GM12875 (cell line): Measurements from ENCODE around the gene ARHGAP31.
A peak's percentile ranks its signal among the peaks of the same experiment; 100 is the strongest.

Experiments
- H3K4me3 ChIP-seq: one replicate; pipeline ENCODE4 v1.5.1; 2011; ENCODE audit warnings: low read depth, low read length, control low read depth
- CTCF ChIP-seq: IDR thresholded peaks from 2 replicates; pipeline ENCODE4 v1.5.1; 2011; ENCODE audit warnings: low read depth, mild to moderate bottlenecking, control low read depth, inconsistent platforms, low read length, moderate library complexity, borderline replicate concordance; ENCODE audit not compliant: insufficient read depth

The ARHGAP31 gene

GRCh38 chr3:119340014-119340413, 45.8 kb downstream of the ARHGAP31 start:
- no peak overlapping the region for H3K4me3 ChIP-seq
- no peak for TF ChIP-seq CTCF

DNA sequence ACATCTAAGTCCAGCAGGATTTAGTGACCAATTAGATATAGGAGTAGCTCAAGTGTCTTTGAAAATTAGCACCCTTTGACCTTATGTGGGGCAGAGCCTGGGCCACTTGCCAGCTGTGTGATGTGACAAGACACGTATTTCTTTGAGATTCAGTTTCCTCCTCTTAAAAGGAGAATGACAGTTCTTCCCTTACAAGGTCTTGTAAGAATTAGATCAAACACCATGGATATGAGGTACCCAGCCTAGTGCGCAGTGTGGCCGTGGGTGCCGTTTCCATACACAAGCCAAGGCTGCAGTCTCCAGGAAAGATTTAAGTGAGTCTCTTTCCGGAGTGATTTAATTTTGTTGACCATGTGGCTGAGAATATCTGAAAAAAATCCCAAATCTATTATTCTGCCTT, 46.3 kb downstream of the ARHGAP31 start:
- no peak for TF ChIP-seq CTCF
- no peak overlapping the region for H3K4me3 ChIP-seq

DNA sequence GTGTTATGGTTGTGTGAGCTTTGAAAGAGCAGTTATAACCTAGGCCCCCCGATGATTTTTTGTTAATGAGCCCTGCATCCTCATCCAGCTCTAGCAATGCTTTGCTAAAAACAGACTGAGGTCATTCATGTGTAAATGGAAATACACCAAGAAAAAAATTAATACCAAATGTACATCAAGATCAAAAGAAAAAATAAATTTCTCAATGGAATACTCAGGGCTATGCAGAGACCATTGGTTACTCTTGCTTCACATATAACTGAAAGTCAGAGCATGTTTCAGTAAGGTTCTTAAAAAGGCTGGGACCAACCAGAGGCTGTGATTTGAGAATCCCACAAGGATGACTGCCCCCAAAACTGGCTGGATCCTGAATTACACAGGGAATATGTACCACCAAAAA, 48.0 kb downstream of the ARHGAP31 start:
- TF ChIP-seq CTCF = no peak
- no peak overlapping the region for H3K4me3 ChIP-seq

DNA sequence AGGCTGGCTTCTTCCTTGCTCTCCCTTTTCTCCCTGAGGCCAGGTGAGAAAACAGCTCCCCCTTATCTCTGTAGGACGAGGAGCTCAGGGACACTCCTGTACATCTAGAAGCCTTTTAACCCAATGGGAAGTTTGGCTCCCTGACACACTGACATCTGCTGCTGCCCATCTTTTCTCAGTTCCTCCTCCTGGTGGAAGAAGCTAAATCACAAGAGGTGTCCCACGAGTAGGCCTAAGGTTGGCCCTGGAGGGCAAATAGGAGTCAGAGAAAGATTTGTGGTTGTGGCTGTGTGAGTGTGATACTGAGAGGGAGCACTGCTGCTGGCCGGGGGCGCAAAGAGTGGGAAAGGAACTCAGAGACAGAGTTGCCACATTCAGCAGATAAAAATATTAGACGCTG, 49.5 kb downstream of the ARHGAP31 start:
- 0 out of 2 replicates have a peak, but pooled peaks have one; percentile 12 for TF ChIP-seq CTCF
- H3K4me3 ChIP-seq = no peak overlapping the region

- H3K4me3 ChIP-seq = no peak overlapping the region
- TF ChIP-seq CTCF = no peak
Measured at GRCh38 chr3:119346076-119346496, 51.9 kb downstream of the ARHGAP31 start.

DNA sequence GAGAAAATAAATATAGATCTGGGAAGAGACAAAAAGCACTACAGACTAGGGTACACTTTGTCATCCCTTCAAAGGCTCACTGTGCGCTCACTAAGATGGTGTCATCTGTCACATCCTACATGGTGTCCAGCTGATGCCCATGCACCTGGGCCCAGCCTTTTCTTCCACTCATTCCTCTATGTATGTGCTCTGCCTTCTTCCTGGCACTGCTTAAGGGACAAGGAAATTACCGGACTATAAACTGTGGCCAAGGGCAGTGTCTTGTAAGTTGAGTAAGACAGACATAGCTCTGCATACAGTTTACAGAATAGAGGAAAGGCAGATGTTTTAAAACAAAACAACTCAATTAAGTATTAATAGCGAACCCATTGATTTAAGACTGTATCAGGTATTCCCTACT, 52.9 kb downstream of the ARHGAP31 start:
- no peak for TF ChIP-seq CTCF
- no peak overlapping the region for H3K4me3 ChIP-seq

DNA sequence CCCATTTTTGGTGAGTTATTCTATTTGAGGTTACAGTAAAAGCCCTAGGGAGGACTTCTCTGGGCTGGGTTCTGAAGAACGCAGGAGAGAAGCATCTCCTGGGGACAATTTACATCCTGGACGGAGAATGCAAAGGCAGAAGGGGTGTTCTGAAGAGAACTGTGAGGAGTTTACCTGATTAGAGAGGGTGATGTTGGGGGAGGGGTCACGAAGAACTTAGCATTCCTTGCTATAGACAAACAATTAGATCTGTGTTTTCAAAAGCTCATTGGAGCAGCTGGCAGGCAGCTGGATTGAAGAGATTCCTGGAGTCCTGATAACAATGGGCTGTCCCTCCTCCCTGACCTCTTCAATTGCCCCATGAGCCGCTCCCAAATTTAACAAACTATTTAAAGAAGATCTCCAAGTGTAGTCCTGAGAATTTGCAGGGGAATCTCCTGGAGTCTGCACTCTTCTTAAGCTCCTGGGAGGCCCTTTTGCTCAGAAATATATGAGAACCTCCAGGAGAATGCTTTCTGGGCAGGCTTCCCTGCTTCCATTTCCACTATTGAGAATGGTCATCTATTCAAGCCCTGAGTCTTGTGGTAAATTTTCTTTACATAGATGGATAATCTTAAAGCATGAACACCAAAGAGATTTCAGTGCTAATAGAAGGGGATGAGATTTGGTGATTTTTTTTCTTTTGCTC, 55.3 kb downstream of the ARHGAP31 start:
- no peak for TF ChIP-seq CTCF

More for the DNA sequence above, 55.3 kb downstream of the ARHGAP31 start:
- no peak overlapping the region for H3K4me3 ChIP-seq
